WTC11 (cell line): ENCODE measurements around the gene NOD1.

ENCODE experiments used
- CBFB ChIP-seq: sonication (generic); formaldehyde crosslinking; IDR thresholded peaks from 2 replicates; pipeline ENCODE4 v1.8.1; 2022; ENCODE audit warnings: mild to moderate bottlenecking, low read depth, missing genetic modification reagents
- CTCF ChIP-seq: fragments of 200-600 bp; IDR thresholded peaks from 2 replicates; pipeline ENCODE4 v1.8.0; 2022; ENCODE audit warnings: antibody characterized with exemption
- FOXP1 ChIP-seq: sonication (generic); formaldehyde crosslinking; IDR thresholded peaks from 2 replicates; pipeline ENCODE4 v1.8.0; 2022; ENCODE audit warnings: missing genetic modification reagents, mild to moderate bottlenecking, moderate library complexity, borderline replicate concordance
- GTF2I ChIP-seq: fragments of 250-450 bp; sonication (Bioruptor Pico); conservative IDR thresholded peaks from 2 replicates; pipeline ENCODE4 v1.4.0; 2021; ENCODE audit warnings: mild to moderate bottlenecking
- PREB ChIP-seq: sonication (generic); formaldehyde crosslinking; IDR thresholded peaks from 2 replicates; pipeline ENCODE4 v1.8.1; 2022; ENCODE audit warnings: mild to moderate bottlenecking, missing genetic modification reagents, moderate library complexity, borderline replicate concordance
- SP1 ChIP-seq: sonication (generic); formaldehyde crosslinking; conservative IDR thresholded peaks from 2 replicates; pipeline ENCODE4 v1.8.1; 2022; ENCODE audit warnings: missing genetic modification reagents
- ZNF317 ChIP-seq: sonication (generic); formaldehyde crosslinking; IDR thresholded peaks from 2 replicates; pipeline ENCODE4 v1.8.1; 2023; ENCODE audit warnings: low read depth, mild to moderate bottlenecking, moderate library complexity, missing genetic modification reagents, borderline replicate concordance
- ZNF512 ChIP-seq: sonication (generic); formaldehyde crosslinking; IDR thresholded peaks from 2 replicates; pipeline ENCODE4 v1.8.1; 2022; ENCODE audit warnings: missing genetic modification reagents, borderline replicate concordance
- TF ChIP-seq, protein P1 (sequence below): sonication (generic); formaldehyde crosslinking; IDR thresholded peaks from 2 replicates; pipeline ENCODE4 v1.8.1; 2022; ENCODE audit warnings: mild to moderate bottlenecking, moderate library complexity, missing genetic modification reagents
- TF ChIP-seq, protein P2 (sequence below): fragments of 250-450 bp; sonication (Bioruptor Pico); IDR thresholded peaks from 2 replicates; pipeline ENCODE4 v2.1.2; 2022; ENCODE audit warnings: mild to moderate bottlenecking, moderate library complexity

GRCh38 chr7:30413864-30414263 lies 64.7 kb downstream of the NOD1 start:
- no peak for TF ChIP-seq SP1 (CRISPR knock-in tag)
- TF ChIP-seq ZNF512 (CRISPR knock-in tag) = no peak
- no peak for TF ChIP-seq PREB (CRISPR knock-in tag)
- TF ChIP-seq GTF2I (CRISPR knock-in tag) = no peak
- no peak for TF ChIP-seq CTCF
- no peak for TF ChIP-seq FOXP1 (CRISPR knock-in tag)
- TF ChIP-seq, protein P1, sequence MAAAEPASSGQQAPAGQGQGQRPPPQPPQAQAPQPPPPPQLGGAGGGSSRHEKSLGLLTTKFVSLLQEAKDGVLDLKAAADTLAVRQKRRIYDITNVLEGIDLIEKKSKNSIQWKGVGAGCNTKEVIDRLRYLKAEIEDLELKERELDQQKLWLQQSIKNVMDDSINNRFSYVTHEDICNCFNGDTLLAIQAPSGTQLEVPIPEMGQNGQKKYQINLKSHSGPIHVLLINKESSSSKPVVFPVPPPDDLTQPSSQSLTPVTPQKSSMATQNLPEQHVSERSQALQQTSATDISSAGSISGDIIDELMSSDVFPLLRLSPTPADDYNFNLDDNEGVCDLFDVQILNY (CRISPR knock-in tag) = no peak
- TF ChIP-seq, protein P2, sequence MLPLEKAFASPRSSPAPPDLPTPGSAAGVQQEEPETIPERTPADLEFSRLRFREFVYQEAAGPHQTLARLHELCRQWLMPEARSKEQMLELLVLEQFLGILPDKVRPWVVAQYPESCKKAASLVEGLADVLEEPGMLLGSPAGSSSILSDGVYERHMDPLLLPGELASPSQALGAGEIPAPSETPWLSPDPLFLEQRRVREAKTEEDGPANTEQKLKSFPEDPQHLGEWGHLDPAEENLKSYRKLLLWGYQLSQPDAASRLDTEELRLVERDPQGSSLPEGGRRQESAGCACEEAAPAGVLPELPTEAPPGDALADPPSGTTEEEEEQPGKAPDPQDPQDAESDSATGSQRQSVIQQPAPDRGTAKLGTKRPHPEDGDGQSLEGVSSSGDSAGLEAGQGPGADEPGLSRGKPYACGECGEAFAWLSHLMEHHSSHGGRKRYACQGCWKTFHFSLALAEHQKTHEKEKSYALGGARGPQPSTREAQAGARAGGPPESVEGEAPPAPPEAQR = no peak
- TF ChIP-seq ZNF317 (CRISPR knock-in tag) = no peak
- no peak for TF ChIP-seq CBFB (CRISPR knock-in tag)
